GM12878 (cell line): Measurements from ENCODE around the gene HOXB13. TPM values are rescaled to one million over a fixed set of nuclear protein-coding genes. Genes with fewer than 3 reads are reported as not detected.

Experiments used
- microRNA counts: library from miRNA; unstranded; fragments of <30 nt; microRNA quantifications from one replicate; lab custom pipeline; 2016
- microRNA-seq: library from miRNA; unstranded; fragments of <30 nt; microRNA quantifications from one replicate; pipeline ENCODE4, GENCODE V29; 2018
- polyA plus RNA-seq, 11 experiments: library from polyadenylated mRNA; depleted of rRNA in 4 of 11; unstranded in 6 of 11; stranded (reverse) in 5 of 11; fragments of >200 nt; fragmentation: Nextera tagmentation in 4 of 11; fragmentation: Illumina TruSeq in 1 of 11; extraction: Ambion mirVana in 4 of 11; extraction: Trizol in 1 of 11; gene quantifications; 1 replicate in 1 of 11; 2 replicates in 10 of 11; pipeline versions ENCODE4 v1.2.1 to v1.2.3, GENCODE V29; 2011 to 2016; ENCODE audit warnings: inconsistent platforms in 2 of 11, missing spikeins in 2 of 11, low read depth in 1 of 11
- small RNA-seq: library from RNA; depleted of rRNA; stranded (forward); fragments of <200 nt; gene quantifications from one replicate; pipeline ENCODE3, GENCODE V24; 2014
- total RNA-seq, 4 experiments: library from RNA; depleted of rRNA in 3 of 4; stranded (reverse); fragments of >200 nt in 3 of 4; fragmentation: Illumina TruSeq in 1 of 4; extraction: Trizol in 1 of 4; gene quantifications; 2 replicates each; pipeline versions ENCODE4 v1.2.1 to v1.2.3, GENCODE V29; 2013 to 2021

The HOXB13 gene
- total and polyA plus RNA-seq, 10 of the 15 experiments (the other 5 are each of a cell fraction or from before 2014, with no cell fraction given) = 0.05 TPM; not detected in 9

MicroRNAs encoded within 50 kb of the gene (microRNA counts, 767-probe panel; counts per million panel counts)
- 1,761 counts per million, percentile 68 among the panel's probes with 10 or more counts for microRNA hsa-miR-3185 (lab: Ali Mortazavi, UCI)

Small RNA genes lying within 50 kb of the gene (microRNA-seq; reads per million reads assigned to microRNA genes)
- not detected for gene MIR3185

Small RNA genes lying within 50 kb of the gene (small RNA-seq; reads per million reads assigned to genes)
- gene AC091179.2 (not detected), gene COX6B1P2 (not detected), gene MIR3185 (not detected), gene RF02132 (not detected), gene RF02133 (not detected), gene RN7SL125P (not detected)

Other genes starting within 250 kb of the HOXB13 start
Only the 7 nearest of the 17 such genes appear.
- gene HOXB7, start 117.7 kb downstream of the HOXB13 start, total RNA-seq (2014; rRNA removed) = 3.2 and 4.2 TPM in 2 replicates
- gene HOXB7, start 117.7 kb downstream of the HOXB13 start, total RNA-seq (2014; rRNA removed; fragmentation: Illumina TruSeq; extraction: Trizol) = 3.6 and 5.8 TPM in 2 replicates
- gene HOXB7, start 117.7 kb downstream of the HOXB13 start, total RNA-seq (2021) = 4.0 and 4.5 TPM in 2 replicates
- 7.4 and 8.3 TPM in 2 replicates for gene HOXB7, start 117.7 kb downstream of the HOXB13 start, polyA plus RNA-seq (2011; rRNA removed)
- 1.3 and 3.7 TPM in 2 replicates for gene HOXB7, start 117.7 kb downstream of the HOXB13 start, polyA plus RNA-seq (2014; fragmentation: Illumina TruSeq; extraction: Trizol)
- 1 to 10 TPM; 2.8 to 3.4 TPM for gene HOXB7, start 117.7 kb downstream of the HOXB13 start, polyA plus RNA-seq (2014; fragmentation: Nextera tagmentation; extraction: Ambion mirVana)
- 5.1 and 7.0 TPM in 2 replicates for gene HOXB7, start 117.7 kb downstream of the HOXB13 start, polyA plus RNA-seq (2014; rRNA removed)
- 1 to 10 TPM; 4.3 to 4.8 TPM for gene HOXB7, start 117.7 kb downstream of the HOXB13 start, polyA plus RNA-seq (2016; fragmentation: Nextera tagmentation; extraction: Ambion mirVana)
- gene HOXB8, start 113.5 kb downstream of the HOXB13 start, total RNA-seq (2014; rRNA removed) = not detected in 2 replicates
- gene HOXB8, start 113.5 kb downstream of the HOXB13 start, total RNA-seq (2014; rRNA removed; fragmentation: Illumina TruSeq; extraction: Trizol) = not detected in 2 replicates
- gene HOXB8, start 113.5 kb downstream of the HOXB13 start, total RNA-seq (2021) = 0.21 TPM in 1 of 2 replicates, not detected in the other
- not detected in 2 replicates for gene HOXB8, start 113.5 kb downstream of the HOXB13 start, polyA plus RNA-seq (2011; rRNA removed)
- not detected in 2 replicates for gene HOXB8, start 113.5 kb downstream of the HOXB13 start, polyA plus RNA-seq (2014; fragmentation: Illumina TruSeq; extraction: Trizol)
- not detected for gene HOXB8, start 113.5 kb downstream of the HOXB13 start, polyA plus RNA-seq (2014; fragmentation: Nextera tagmentation; extraction: Ambion mirVana)
- not detected in 2 replicates for gene HOXB8, start 113.5 kb downstream of the HOXB13 start, polyA plus RNA-seq (2014; rRNA removed)
- not detected for gene HOXB8, start 113.5 kb downstream of the HOXB13 start, polyA plus RNA-seq (2016; fragmentation: Nextera tagmentation; extraction: Ambion mirVana)
- not detected in 2 replicates for gene HOXB9, start 102.4 kb downstream of the HOXB13 start, total RNA-seq (2014; rRNA removed)
- 0.04 and 0.05 TPM in 2 replicates for gene HOXB9, start 102.4 kb downstream of the HOXB13 start, total RNA-seq (2014; rRNA removed; fragmentation: Illumina TruSeq; extraction: Trizol)
- gene HOXB9, start 102.4 kb downstream of the HOXB13 start, total RNA-seq (2021) = 0.13 and 0.16 TPM in 2 replicates
- 0.49 and 0.69 TPM in 2 replicates for gene HOXB9, start 102.4 kb downstream of the HOXB13 start, polyA plus RNA-seq (2011; rRNA removed)
- 0.01 TPM in 1 of 2 replicates, not detected in the other for gene HOXB9, start 102.4 kb downstream of the HOXB13 start, polyA plus RNA-seq (2014; fragmentation: Illumina TruSeq; extraction: Trizol)
- not detected for gene HOXB9, start 102.4 kb downstream of the HOXB13 start, polyA plus RNA-seq (2014; fragmentation: Nextera tagmentation; extraction: Ambion mirVana)
- gene HOXB9, start 102.4 kb downstream of the HOXB13 start, polyA plus RNA-seq (2014; rRNA removed) = 0.09 TPM in 1 of 2 replicates, not detected in the other
- not detected for gene HOXB9, start 102.4 kb downstream of the HOXB13 start, polyA plus RNA-seq (2016; fragmentation: Nextera tagmentation; extraction: Ambion mirVana)
- gene PRAC1, start 6.2 kb downstream of the HOXB13 start, total RNA-seq (2014; rRNA removed) = not detected in 2 replicates
- not detected in 2 replicates for gene PRAC1, start 6.2 kb downstream of the HOXB13 start, total RNA-seq (2014; rRNA removed; fragmentation: Illumina TruSeq; extraction: Trizol)
- gene PRAC1, start 6.2 kb downstream of the HOXB13 start, total RNA-seq (2021) = not detected in 2 replicates
- gene PRAC1, start 6.2 kb downstream of the HOXB13 start, polyA plus RNA-seq (2011; rRNA removed) = not detected in 2 replicates
- gene PRAC1, start 6.2 kb downstream of the HOXB13 start, polyA plus RNA-seq (2014; fragmentation: Illumina TruSeq; extraction: Trizol) = not detected in 2 replicates
- gene PRAC1, start 6.2 kb downstream of the HOXB13 start, polyA plus RNA-seq (2014; fragmentation: Nextera tagmentation; extraction: Ambion mirVana) = not detected
- not detected in 2 replicates for gene PRAC1, start 6.2 kb downstream of the HOXB13 start, polyA plus RNA-seq (2014; rRNA removed)
- gene PRAC1, start 6.2 kb downstream of the HOXB13 start, polyA plus RNA-seq (2016; fragmentation: Nextera tagmentation; extraction: Ambion mirVana) = not detected
- gene PRAC2, start 5.6 kb downstream of the HOXB13 start, total RNA-seq (2014; rRNA removed) = not detected in 2 replicates
- gene PRAC2, start 5.6 kb downstream of the HOXB13 start, total RNA-seq (2014; rRNA removed; fragmentation: Illumina TruSeq; extraction: Trizol) = not detected in 2 replicates
- gene PRAC2, start 5.6 kb downstream of the HOXB13 start, total RNA-seq (2021) = not detected in 2 replicates
- gene PRAC2, start 5.6 kb downstream of the HOXB13 start, polyA plus RNA-seq (2011; rRNA removed) = not detected in 2 replicates
- gene PRAC2, start 5.6 kb downstream of the HOXB13 start, polyA plus RNA-seq (2014; fragmentation: Illumina TruSeq; extraction: Trizol) = not detected in 2 replicates
- gene PRAC2, start 5.6 kb downstream of the HOXB13 start, polyA plus RNA-seq (2014; fragmentation: Nextera tagmentation; extraction: Ambion mirVana) = under 1 TPM in 1 of 2 experiments, not detected in 1; 0.31 TPM
- not detected in 2 replicates for gene PRAC2, start 5.6 kb downstream of the HOXB13 start, polyA plus RNA-seq (2014; rRNA removed)
- gene PRAC2, start 5.6 kb downstream of the HOXB13 start, polyA plus RNA-seq (2016; fragmentation: Nextera tagmentation; extraction: Ambion mirVana) = not detected
- 0.06 and 0.22 TPM in 2 replicates for gene TTLL6, start 88.5 kb upstream of the HOXB13 start, total RNA-seq (2014; rRNA removed)
- gene TTLL6, start 88.5 kb upstream of the HOXB13 start, total RNA-seq (2014; rRNA removed; fragmentation: Illumina TruSeq; extraction: Trizol) = 0.14 and 0.27 TPM in 2 replicates
- 0.10 TPM in 1 of 2 replicates, not detected in the other for gene TTLL6, start 88.5 kb upstream of the HOXB13 start, total RNA-seq (2021)
- gene TTLL6, start 88.5 kb upstream of the HOXB13 start, polyA plus RNA-seq (2011; rRNA removed) = 0.07 and 0.10 TPM in 2 replicates
- gene TTLL6, start 88.5 kb upstream of the HOXB13 start, polyA plus RNA-seq (2014; fragmentation: Illumina TruSeq; extraction: Trizol) = 0.13 and 0.16 TPM in 2 replicates
- gene TTLL6, start 88.5 kb upstream of the HOXB13 start, polyA plus RNA-seq (2014; fragmentation: Nextera tagmentation; extraction: Ambion mirVana) = not detected
- gene TTLL6, start 88.5 kb upstream of the HOXB13 start, polyA plus RNA-seq (2014; rRNA removed) = 0.36 TPM in 1 of 2 replicates, not detected in the other
- gene TTLL6, start 88.5 kb upstream of the HOXB13 start, polyA plus RNA-seq (2016; fragmentation: Nextera tagmentation; extraction: Ambion mirVana) = not detected
- gene CALCOCO2, start 102.3 kb upstream of the HOXB13 start, total RNA-seq (2014; rRNA removed) = 20.2 and 22.7 TPM in 2 replicates
- 48.0 and 51.1 TPM in 2 replicates for gene CALCOCO2, start 102.3 kb upstream of the HOXB13 start, total RNA-seq (2014; rRNA removed; fragmentation: Illumina TruSeq; extraction: Trizol)
- gene CALCOCO2, start 102.3 kb upstream of the HOXB13 start, total RNA-seq (2021) = 60.3 and 67.9 TPM in 2 replicates
- 138 and 146 TPM in 2 replicates for gene CALCOCO2, start 102.3 kb upstream of the HOXB13 start, polyA plus RNA-seq (2011; rRNA removed)
- 65.6 and 81.9 TPM in 2 replicates for gene CALCOCO2, start 102.3 kb upstream of the HOXB13 start, polyA plus RNA-seq (2014; fragmentation: Illumina TruSeq; extraction: Trizol)
- 10 to 100 TPM; 33.7 to 36.4 TPM for gene CALCOCO2, start 102.3 kb upstream of the HOXB13 start, polyA plus RNA-seq (2014; fragmentation: Nextera tagmentation; extraction: Ambion mirVana)
- 45.4 and 48.4 TPM in 2 replicates for gene CALCOCO2, start 102.3 kb upstream of the HOXB13 start, polyA plus RNA-seq (2014; rRNA removed)
- 10 to 100 TPM; 58.3 to 67.1 TPM for gene CALCOCO2, start 102.3 kb upstream of the HOXB13 start, polyA plus RNA-seq (2016; fragmentation: Nextera tagmentation; extraction: Ambion mirVana)